H9 (cell line): ENCODE measurements around the gene BZW2. TPM values are rescaled to one million over a fixed set of nuclear protein-coding genes. Genes with fewer than 3 reads are reported as not detected.

Experiments
- DNase-seq: peaks from one replicate; pipeline ENCODE4 v3.0.0-alpha.2; 2017
- H2AFZ ChIP-seq: one replicate; pipeline ENCODE4 v1.6.1; 2013; ENCODE audit warnings: mild to moderate bottlenecking, low read length, control low read depth, moderate library complexity
- H2AK5ac ChIP-seq: 2 replicates; pipeline ENCODE4 v1.6.1; 2013; ENCODE audit warnings: low read length, control low read depth, mixed read lengths; ENCODE audit not compliant: insufficient read length
- H2BK120ac ChIP-seq: one replicate; pipeline ENCODE4 v1.6.1; 2013; ENCODE audit warnings: low read depth, mild to moderate bottlenecking, low read length, control low read depth, inconsistent platforms; ENCODE audit not compliant: poor library complexity, severe bottlenecking
- H2BK12ac ChIP-seq: 2 replicates; pipeline ENCODE4 v1.6.1; 2013; ENCODE audit warnings: low read length, control low read depth, mixed read lengths, low read depth; ENCODE audit not compliant: insufficient read length
- H2BK15ac ChIP-seq: 2 replicates; pipeline ENCODE4 v1.6.1; 2013; ENCODE audit warnings: low read depth, low read length, control low read depth
- H2BK20ac ChIP-seq: one replicate; pipeline ENCODE4 v1.6.1; 2013; ENCODE audit warnings: low read depth, mild to moderate bottlenecking, low read length, control low read depth, inconsistent platforms; ENCODE audit not compliant: poor library complexity, severe bottlenecking
- H2BK5ac ChIP-seq: 2 replicates; pipeline ENCODE4 v1.6.1; 2013; ENCODE audit warnings: low read length, control low read depth, mixed read lengths; ENCODE audit not compliant: insufficient read length
- H3K14ac ChIP-seq: 2 replicates; pipeline ENCODE4 v1.6.1; 2013; ENCODE audit warnings: low read length, control low read depth; ENCODE audit not compliant: insufficient read depth
- H3K18ac ChIP-seq: 2 replicates; pipeline ENCODE4 v1.6.1; 2013; ENCODE audit warnings: low read depth, mild to moderate bottlenecking, mixed read lengths, low read length, control low read depth; ENCODE audit not compliant: insufficient read length
- H3K23ac ChIP-seq: 2 replicates; pipeline ENCODE4 v1.6.1; 2013; ENCODE audit warnings: low read length, control low read depth, mixed read lengths, low read depth; ENCODE audit not compliant: insufficient read length
- H3K23me2 ChIP-seq: 2 replicates; pipeline ENCODE4 v1.6.1; 2013; ENCODE audit warnings: low read depth, mild to moderate bottlenecking, mixed read lengths, low read length, control low read depth; ENCODE audit not compliant: insufficient read length, poor library complexity, severe bottlenecking
- H3K27ac ChIP-seq: 2 replicates; pipeline ENCODE4 v1.5.1; 2013; ENCODE audit warnings: low read length, control low read depth, mixed read lengths, low read depth; ENCODE audit not compliant: insufficient read length
- H3K27me3 ChIP-seq: 2 replicates; pipeline ENCODE4 v1.6.1; 2013; ENCODE audit warnings: low read length, control low read depth, inconsistent platforms; ENCODE audit not compliant: insufficient read depth
- H3K4ac ChIP-seq: 2 replicates; pipeline ENCODE4 v1.6.1; 2013; ENCODE audit warnings: low read depth, mild to moderate bottlenecking, control low read depth, inconsistent platforms, low read length, moderate library complexity
- H3K4me1 ChIP-seq: 2 replicates; pipeline ENCODE4 v1.6.1; 2013; ENCODE audit warnings: low read length, control low read depth, inconsistent platforms; ENCODE audit not compliant: insufficient read depth
- H3K4me2 ChIP-seq: 2 replicates; pipeline ENCODE4 v1.6.1; 2013; ENCODE audit warnings: low read length, control low read depth, mixed read lengths; ENCODE audit not compliant: insufficient read length, insufficient read depth
- H3K56ac ChIP-seq: 2 replicates; pipeline ENCODE4 v1.6.1; 2013; ENCODE audit warnings: low read depth, mild to moderate bottlenecking, mixed read lengths, low read length, control low read depth; ENCODE audit not compliant: insufficient read length
- H3K79me1 ChIP-seq: 2 replicates; pipeline ENCODE4 v1.6.1; 2013; ENCODE audit warnings: low read depth, mild to moderate bottlenecking, moderate library complexity, low read length, control low read depth, inconsistent platforms; ENCODE audit not compliant: insufficient read depth, poor library complexity, severe bottlenecking
- H3K79me2 ChIP-seq: 2 replicates; pipeline ENCODE4 v1.6.1; 2013; ENCODE audit warnings: low read length, control low read depth, inconsistent platforms; ENCODE audit not compliant: insufficient read depth
- H3K9ac ChIP-seq: 2 replicates; pipeline ENCODE4 v1.6.1; 2013; ENCODE audit warnings: low read length, control low read depth, mixed read lengths; ENCODE audit not compliant: insufficient read length; ENCODE audit errors: extremely low read depth
- H3K9me3 ChIP-seq: one replicate; pipeline ENCODE4 v1.6.1; 2013; ENCODE audit warnings: low read depth, low read length, inconsistent platforms; ENCODE audit not compliant: control insufficient read depth
- H3T11ph ChIP-seq: one replicate; pipeline ENCODE4 v1.6.1; 2013; ENCODE audit warnings: mild to moderate bottlenecking, low read length, control low read depth, inconsistent platforms
- H4K20me1 ChIP-seq: one replicate; pipeline ENCODE4 v1.6.1; 2013; ENCODE audit not compliant: control insufficient read depth, insufficient read length, insufficient read depth
- H4K5ac ChIP-seq: 2 replicates; pipeline ENCODE4 v1.6.1; 2013; ENCODE audit warnings: low read depth, mild to moderate bottlenecking, mixed read lengths, low read length, control low read depth; ENCODE audit not compliant: insufficient read length
- H4K8ac ChIP-seq: replicated peaks from 2 replicates; pipeline ENCODE4 v1.6.1; 2013; ENCODE audit warnings: low read length, control low read depth, mixed read lengths, low read depth; ENCODE audit not compliant: insufficient read length
- H4K91ac ChIP-seq: 2 replicates; pipeline ENCODE4 v1.6.1; 2013; ENCODE audit warnings: low read depth, mild to moderate bottlenecking, moderate library complexity, mixed read lengths, low read length, control low read depth; ENCODE audit not compliant: insufficient read length
- H3K27ac Mint-ChIP-seq, 3 experiments: 2 replicates in 2 of 3; 3 replicates in 1 of 3; pipeline ENCODE4 v1.8.0; 2020 to 2021; ENCODE audit warnings: mixed read lengths in 3 of 3, mild to moderate bottlenecking in 1 of 3, moderate library complexity in 1 of 3
- H3K27me3 Mint-ChIP-seq: 2 replicates; pipeline ENCODE4 v1.8.0; 2021; ENCODE audit warnings: low read depth, mild to moderate bottlenecking, moderate library complexity, mixed read lengths
- H3K36me3 Mint-ChIP-seq, 3 experiments: 2 replicates in 2 of 3; 3 replicates in 1 of 3; pipeline ENCODE4 v1.8.0; 2020 to 2021; ENCODE audit warnings: low read depth in 3 of 3, mixed read lengths in 3 of 3; ENCODE audit not compliant: insufficient read depth in 1 of 3
- H3K4me1 Mint-ChIP-seq, 2 experiments: 2 replicates each; pipeline ENCODE4 v1.8.0; 2020; ENCODE audit warnings: mixed read lengths in 2 of 2
- H3K4me3 Mint-ChIP-seq, 2 experiments: 2 replicates in 1 of 2; 3 replicates in 1 of 2; pipeline ENCODE4 v1.8.0; 2020 to 2021; ENCODE audit warnings: mild to moderate bottlenecking in 2 of 2, mixed read lengths in 2 of 2, moderate library complexity in 1 of 2
- H3K9me3 Mint-ChIP-seq, 2 experiments: 2 replicates in 1 of 2; 3 replicates in 1 of 2; pipeline ENCODE4 v1.8.0; 2020; ENCODE audit warnings: mild to moderate bottlenecking in 2 of 2, mixed read lengths in 2 of 2, moderate library complexity in 1 of 2
- CTCF ChIP-seq: fragments of 200-600 bp; sonication (generic); conservative IDR thresholded peaks from 3 replicates; pipeline ENCODE4 v1.8.0; 2021; ENCODE audit warnings: antibody characterized with exemption, mild to moderate bottlenecking
- WGBS: extraction: QIAGEN DNeasy Blood & Tissue Kit; methylation state at CpG from one replicate; pipeline ENCODE4 v1.1.7; 2013; ENCODE audit warnings: missing lambda C conversion rate, low lambda C conversion rate, mixed read lengths; ENCODE audit not compliant: insufficient read length; ENCODE audit errors: extremely low coverage; 5-methylcytosine and 5-hydroxymethylcytosine counted together
- total RNA-seq: library from RNA; stranded (reverse); gene quantifications from 2 replicates; pipeline ENCODE4 v1.2.1, GENCODE V29; 2021

The BZW2 gene
- total RNA-seq, 1 experiment from 2014 or later = 64.6 TPM

GRCh38 chr7:16741676-16742075 lies 95.7 kb downstream of the BZW2 start:
- H2BK20ac ChIP-seq = no peak overlapping the region
- H3K18ac ChIP-seq = no peak overlapping the region
- H3T11ph ChIP-seq = no peak overlapping the region
- no peaks in the 10 kb centered on the region for H3K79me1 ChIP-seq
- Mint-ChIP-seq H3K36me3 (no peaks in the 10 kb centered on the region), H3K27me3 (no peaks in the 10 kb centered on the region), H3K4me1 (peaks cover 31 to 37% of the 10 kb centered on the region in 2 experiments), H3K27ac (no peak overlapping the region; a peak in 1 of 7 replicates), H3K9me3 (no peaks in the 10 kb centered on the region), H3K4me3 (no peak overlapping the region)
- no peak overlapping the region for H3K27ac ChIP-seq
- no peak overlapping the region for H3K4ac ChIP-seq
- H3K23me2 ChIP-seq = no peaks in the 10 kb centered on the region
- H4K20me1 ChIP-seq = no peaks in the 10 kb centered on the region
- H3K23ac ChIP-seq = no peak overlapping the region
- H2BK15ac ChIP-seq = no peak overlapping the region
- no peak for DNase-seq
- H2BK12ac ChIP-seq = no peak overlapping the region
- no peak overlapping the region for H2AFZ ChIP-seq
- H3K4me1 ChIP-seq = peaks cover 5% of the 10 kb centered on the region; the same call in 1 of the 2 replicates
- H3K79me2 ChIP-seq = no peaks in the 10 kb centered on the region
- H3K4me2 ChIP-seq = no peak overlapping the region
- H4K91ac ChIP-seq = no peak overlapping the region
- no peak overlapping the region for H3K14ac ChIP-seq
- H3K9me3 ChIP-seq = no peaks in the 10 kb centered on the region
- H3K9ac ChIP-seq = no peak overlapping the region
- H2AK5ac ChIP-seq = no peak overlapping the region
- H2BK120ac ChIP-seq = no peak overlapping the region
- no peak overlapping the region for H2BK5ac ChIP-seq
- no peak for TF ChIP-seq CTCF
- WGBS = no CpG with 5 or more reads among the region's 1 CpG
- H4K5ac ChIP-seq = no peak overlapping the region
- H4K8ac ChIP-seq = no peak overlapping the region
- no peaks in the 10 kb centered on the region for H3K27me3 ChIP-seq
- no peak overlapping the region for H3K56ac ChIP-seq
